Measurements from ENCODE around the gene MLLT10. TPM values are rescaled to one million over a fixed set of nuclear protein-coding genes. Genes with fewer than 3 reads are reported as not detected.

MLLT10 gene
- total RNA-seq, 1 experiment from 2014 or later = 48.4 TPM

- Histone ChIP-seq H3K4me3 (no peak overlapping the region), H4K20me1 (ENCODE audit: insufficient read depth) (no peaks in the 10 kb centered on the region), H3F3A (ENCODE audit: insufficient read depth, low read depth) (peaks cover 26% of the 10 kb centered on the region), H3K9me3 (ENCODE audit: insufficient read depth, low read depth) (no peaks in the 10 kb centered on the region), H3K4me2 (no peak overlapping the region), H3K27ac (no peak overlapping the region), H3K4me1 (replicated peaks; ENCODE audit: insufficient read depth) (peaks cover 36% of the 10 kb centered on the region), H3K9me2 (ENCODE audit: insufficient read depth) (no peaks in the 10 kb centered on the region), H3K36me3 (ENCODE audit: low read depth) (no peaks in the 10 kb centered on the region), H3K27me3 (ENCODE audit: insufficient read depth, low read depth) (no peaks in the 10 kb centered on the region), H2AFZ (no peak overlapping the region), H3K79me2 (ENCODE audit: low read depth) (no peaks in the 10 kb centered on the region)
- intact Hi-C loops (cut with micrococcal nuclease; ENCODE audit: unreplicated experiment) = loop anchor here (10.0 kb wide), 2 partner anchors 433 to 913 kb away; no protein-coding TSS in a partner anchor
- DNase-seq = no peak
- BruUV-seq (replicated peaks) = no TSS peak
- TF ChIP-seq EZH2 (IDR thresholded peaks at IDR 0.05; ENCODE audit: low read depth) (no peak), CTCF (conservative IDR thresholded peaks at IDR 0.05) (no peak)
- ChIA-PET CTCF (no interaction called here), POLR2A (ENCODE audit: unreplicated experiment) (no interaction called here)
Observed at GRCh38 chr10:21521751-21522533, 12.1 kb upstream of the MLLT10 start.

- H3K27ac ChIP-seq = no peak overlapping the region
Observed at GRCh38 chr10:21522631-21523406, 11.2 kb upstream of the MLLT10 start.

More at GRCh38 chr10:21522631-21523406, 11.2 kb upstream of the MLLT10 start:
- Histone ChIP-seq H3K36me3 (ENCODE audit: low read depth) (no peaks in the 10 kb centered on the region), H3K9me3 (ENCODE audit: insufficient read depth, low read depth) (no peaks in the 10 kb centered on the region), H3K4me2 (no peak overlapping the region), H3F3A (ENCODE audit: insufficient read depth, low read depth) (peaks cover 27% of the 10 kb centered on the region), H3K9me2 (ENCODE audit: insufficient read depth) (no peaks in the 10 kb centered on the region), H3K27me3 (ENCODE audit: insufficient read depth, low read depth) (no peaks in the 10 kb centered on the region), H2AFZ (no peak overlapping the region), H3K4me3 (no peak overlapping the region), H3K79me2 (ENCODE audit: low read depth) (no peaks in the 10 kb centered on the region), H3K4me1 (replicated peaks; ENCODE audit: insufficient read depth) (peaks cover 37% of the 10 kb centered on the region), H4K20me1 (ENCODE audit: insufficient read depth) (no peaks in the 10 kb centered on the region)
- TF ChIP-seq EZH2 (IDR thresholded peaks at IDR 0.05; ENCODE audit: low read depth) (no peak), CTCF (conservative IDR thresholded peaks at IDR 0.05) (no peak)
- intact Hi-C loops (cut with micrococcal nuclease; ENCODE audit: unreplicated experiment) = loop anchor here (10.0 kb wide), 2 partner anchors 432 to 912 kb away; no protein-coding TSS in a partner anchor
- ChIA-PET CTCF (interaction anchor here (0.6 to 0.7 kb wide), 2 partner anchors 11 to 26 kb away, joined by 3 to 7 read pairs; partner anchors contain the start of gene MLLT10), POLR2A (ENCODE audit: unreplicated experiment) (no interaction called here)
- no TSS peak for BruUV-seq (replicated peaks)
- DNase-seq = no peak

Measured in PC-9 (cell line).